ENCODE data around the gene MYEOV.
A peak's percentile ranks its signal among the peaks of the same experiment; 100 is the strongest.

The MYEOV gene

DNA sequence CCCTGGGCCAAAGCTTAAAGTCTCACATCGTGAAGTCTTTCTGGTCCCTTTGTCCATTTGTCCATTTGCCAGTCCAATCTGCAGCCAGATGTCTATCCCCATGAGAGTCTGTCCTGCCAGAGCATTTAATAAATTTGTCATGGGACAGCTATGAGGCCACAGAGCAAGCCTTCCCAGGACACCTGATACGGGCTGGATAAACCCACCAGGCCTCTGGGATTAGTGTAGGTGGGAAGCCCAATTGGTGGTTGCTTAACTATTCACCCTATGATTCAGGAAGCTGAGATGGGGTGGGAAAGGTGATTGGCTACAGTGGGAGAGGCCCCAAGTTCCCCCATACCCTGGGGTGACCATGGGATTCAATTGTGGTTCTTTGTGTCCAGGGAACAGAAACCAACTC lies 39.9 kb downstream of the MYEOV start:
- H3K4me3 ChIP-seq (ENCODE audit: control insufficient read depth, low read depth, low read length), result no peak overlapping the region
- no peak for TF ChIP-seq CTCF (conservative IDR thresholded peaks at IDR 0.05; ENCODE audit: control insufficient read depth, insufficient read depth, low read depth, low read length)
- peak; percentile 15 for DNase-seq (ENCODE audit: low read depth)

DNA sequence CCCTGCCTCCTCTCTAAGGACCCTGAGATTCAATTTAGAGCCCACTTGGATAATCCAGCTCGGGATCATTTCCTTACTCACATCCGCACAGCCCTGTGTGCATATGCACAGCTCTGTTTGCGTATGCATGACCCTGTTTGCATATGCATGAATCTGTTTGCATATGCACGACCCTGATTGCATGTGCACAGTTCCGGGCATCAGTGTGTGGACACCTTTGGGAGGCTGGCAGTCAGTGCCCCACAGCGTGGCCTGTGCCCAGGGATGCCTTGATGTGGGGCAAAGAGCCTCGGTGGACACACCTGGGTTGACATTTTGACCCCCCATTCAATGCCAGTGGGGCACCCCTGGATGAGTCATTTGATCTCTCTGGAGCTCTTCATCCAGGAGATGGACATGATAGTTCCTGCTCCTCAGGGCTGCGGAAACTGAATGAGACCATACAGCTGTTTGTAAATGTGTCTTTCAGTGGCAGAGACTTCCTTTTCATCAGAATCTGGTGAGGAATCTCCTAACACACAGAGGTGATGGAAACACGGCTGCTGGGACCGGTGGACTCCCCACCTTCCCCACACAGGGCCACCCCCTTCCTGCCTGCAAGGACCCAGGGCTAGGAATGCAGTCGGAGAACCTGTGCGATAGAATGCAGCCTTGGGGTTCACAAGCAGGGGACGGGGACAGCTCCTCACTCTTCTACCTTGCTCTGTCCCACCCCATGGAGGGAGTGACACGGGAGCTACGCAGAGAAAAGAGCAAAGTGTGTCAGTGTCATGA lies 41.2 kb downstream of the MYEOV start:
- no peak for TF ChIP-seq CTCF (conservative IDR thresholded peaks at IDR 0.05; ENCODE audit: control insufficient read depth, insufficient read depth, low read depth, low read length)
- DNase-seq (ENCODE audit: low read depth), result no peak
- no peak overlapping the region for H3K4me3 ChIP-seq (ENCODE audit: control insufficient read depth, low read depth, low read length)

GRCh38 chr11:69335781-69336405 lies 41.9 kb downstream of the MYEOV start:
- DNase-seq (ENCODE audit: low read depth), result no peak
- TF ChIP-seq CTCF (conservative IDR thresholded peaks at IDR 0.05; ENCODE audit: control insufficient read depth, insufficient read depth, low read depth, low read length), result no peak
- no peak overlapping the region for H3K4me3 ChIP-seq (ENCODE audit: control insufficient read depth, low read depth, low read length)

GRCh38 chr11:69337211-69337721 lies 43.3 kb downstream of the MYEOV start:
- H3K4me3 ChIP-seq (ENCODE audit: control insufficient read depth, low read depth, low read length), result no peak overlapping the region
- DNase-seq (ENCODE audit: low read depth), result peak; percentile 33
- no peak for TF ChIP-seq CTCF (conservative IDR thresholded peaks at IDR 0.05; ENCODE audit: control insufficient read depth, insufficient read depth, low read depth, low read length)

DNA sequence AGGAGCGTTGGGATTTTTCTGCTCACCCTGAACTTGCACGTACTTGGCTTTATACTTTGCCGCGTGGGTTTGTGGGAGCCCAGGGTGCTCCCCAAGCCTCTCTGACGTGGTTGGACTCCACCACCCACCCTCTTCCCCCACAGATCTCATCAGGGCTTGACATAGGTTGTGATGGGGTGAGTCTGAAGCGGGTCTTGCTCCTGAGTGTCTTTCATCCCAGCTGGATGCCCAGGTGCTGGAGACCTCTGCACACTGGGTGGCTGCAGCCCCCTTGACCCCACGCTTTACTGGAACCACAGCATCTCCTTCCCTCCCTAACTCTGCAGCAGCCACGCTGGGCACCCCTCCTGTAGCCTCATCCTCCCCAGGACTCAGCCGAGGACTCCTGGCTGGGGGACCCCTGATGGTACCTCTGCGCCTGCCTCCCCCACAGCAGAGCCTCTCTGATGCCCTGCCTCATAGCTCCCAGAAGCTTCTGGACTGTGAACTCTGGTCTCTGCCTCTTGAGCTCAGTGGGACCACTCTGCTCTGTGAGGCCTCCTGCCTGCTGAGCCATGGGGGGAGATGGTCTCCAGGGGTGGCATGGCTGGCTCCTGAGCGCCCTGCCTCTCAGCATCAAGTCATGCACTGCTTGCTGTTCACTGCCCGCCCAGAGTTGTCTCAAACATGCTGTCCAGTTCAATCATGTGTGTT lies 45.2 kb downstream of the MYEOV start:
- no peak for TF ChIP-seq CTCF (conservative IDR thresholded peaks at IDR 0.05; ENCODE audit: control insufficient read depth, insufficient read depth, low read depth, low read length)
- no peak overlapping the region for H3K4me3 ChIP-seq (ENCODE audit: control insufficient read depth, low read depth, low read length)
- DNase-seq (ENCODE audit: low read depth), result no peak

- H3K4me3 ChIP-seq (ENCODE audit: control insufficient read depth, low read depth, low read length), result no peak overlapping the region
- no peak for DNase-seq (ENCODE audit: low read depth)
- TF ChIP-seq CTCF (conservative IDR thresholded peaks at IDR 0.05; ENCODE audit: control insufficient read depth, insufficient read depth, low read depth, low read length), result no peak
Observed at GRCh38 chr11:69339983-69340565, 46.1 kb downstream of the MYEOV start.

Measured in fibroblast of mammary gland (primary cell).